NCI-H1436 (cell line): Measurements from ENCODE around the gene CAMK2D.

Experiments
- DNase-seq: peaks from one replicate; lab custom pipeline; 2025; lab: John Stamatoyannopoulos, UW

The CAMK2D gene

DNA sequence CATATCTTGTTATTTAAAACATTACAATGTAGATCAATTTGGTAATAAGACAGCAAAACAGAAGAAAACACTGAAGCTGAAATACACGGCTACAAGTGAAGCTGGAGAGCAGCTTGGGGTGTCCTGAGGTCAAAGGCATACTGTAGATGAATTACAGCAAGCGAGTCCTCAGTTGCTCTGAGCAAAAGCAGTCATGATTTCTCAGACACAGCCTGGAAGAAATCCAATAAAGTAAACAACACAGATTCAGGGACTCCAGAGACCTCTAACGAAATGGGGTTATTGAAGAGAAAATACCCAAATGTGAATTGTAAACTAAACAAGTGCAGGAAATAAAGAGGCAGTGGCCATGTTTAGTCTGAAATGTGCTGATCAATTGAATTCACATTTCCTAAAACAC is 324.4 kb downstream of the CAMK2D start:
- no peak for DNase-seq

- DNase-seq: peak; percentile 45
Measured at GRCh38 chr4:113436360-113436759, 325.2 kb downstream of the CAMK2D start.

- peak; percentile 79 for DNase-seq
Measured at GRCh38 chr4:113435893-113436292, 325.6 kb downstream of the CAMK2D start.

DNA sequence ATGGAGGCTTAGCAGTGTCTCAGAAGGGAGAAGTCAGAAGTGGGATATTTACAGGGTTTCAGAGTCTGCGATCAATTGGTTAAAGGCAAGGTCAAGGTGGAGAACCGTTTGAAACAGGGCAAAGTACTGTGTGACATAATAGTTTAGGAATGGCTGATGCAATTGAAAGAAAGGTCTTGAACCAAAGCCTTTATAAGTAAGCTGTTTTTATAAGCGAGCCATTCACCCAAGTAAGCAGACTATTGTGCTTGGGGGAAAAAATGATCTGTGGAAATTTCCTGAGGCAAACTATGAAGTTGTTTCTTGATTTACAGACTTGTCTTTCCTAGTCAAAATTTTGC is 327.3 kb downstream of the CAMK2D start:
- DNase-seq: no peak

DNA sequence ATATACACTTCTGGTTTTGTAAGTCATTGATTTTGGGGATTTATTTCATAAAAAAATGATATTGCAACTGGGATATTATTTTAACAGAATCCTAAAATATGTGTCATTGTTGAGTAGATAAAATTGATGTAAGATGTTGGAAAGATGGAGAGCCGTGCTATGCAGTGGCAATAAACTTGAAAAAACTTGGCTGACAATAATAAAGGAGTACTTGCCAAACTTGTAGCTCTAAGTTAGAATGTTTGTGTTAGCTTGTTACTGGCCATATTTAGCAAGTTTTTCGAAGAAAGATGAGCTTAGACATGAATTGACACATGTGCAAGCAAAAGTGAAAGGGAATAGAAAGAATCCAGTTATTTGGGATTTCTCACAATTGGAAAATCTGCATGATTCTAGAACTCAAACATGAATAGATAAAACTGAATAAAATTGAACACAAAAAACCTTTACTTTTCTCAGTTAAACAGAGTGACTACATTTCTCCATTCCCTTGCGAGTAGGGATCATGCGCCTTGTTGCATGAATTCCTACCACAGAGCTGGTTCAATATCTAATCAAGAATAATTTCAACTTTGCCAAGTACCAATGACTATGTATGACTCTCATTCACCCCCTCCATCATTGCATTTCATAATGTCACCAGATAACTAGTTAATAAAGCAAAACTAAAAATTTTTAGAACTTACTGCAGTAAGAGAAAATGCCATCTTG is 327.8 kb downstream of the CAMK2D start:
- no peak for DNase-seq

GRCh38 chr4:113433116-113433515 is 328.4 kb downstream of the CAMK2D start:
- no peak for DNase-seq

GRCh38 chr4:113423631-113424030 is 337.9 kb downstream of the CAMK2D start:
- no peak for DNase-seq

GRCh38 chr4:113420938-113421337 is 340.6 kb downstream of the CAMK2D start:
- no peak for DNase-seq

GRCh38 chr4:113419631-113420030 is 341.9 kb downstream of the CAMK2D start:
- no peak for DNase-seq

DNA sequence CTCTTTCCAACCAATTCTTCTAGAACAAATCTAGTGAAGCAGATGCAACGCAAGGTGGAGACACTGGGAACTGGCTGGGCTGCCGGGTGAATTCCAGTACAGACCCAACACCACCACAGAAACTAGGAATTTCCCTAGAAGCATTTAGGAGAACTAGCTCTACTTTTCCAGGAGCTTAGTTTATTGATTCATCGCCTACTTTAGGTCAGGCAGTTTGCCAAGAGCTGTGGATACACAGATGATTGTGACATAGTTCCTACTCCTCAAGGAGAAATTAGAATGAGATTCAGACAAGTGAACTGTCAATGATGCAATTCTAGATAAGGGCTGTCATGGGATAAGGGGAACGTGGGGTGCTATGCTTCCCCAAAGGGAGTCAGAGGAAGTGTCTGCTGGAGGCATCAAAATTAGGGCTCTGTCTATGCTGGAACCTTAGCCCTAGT is 350.0 kb downstream of the CAMK2D start:
- no peak for DNase-seq

DNA sequence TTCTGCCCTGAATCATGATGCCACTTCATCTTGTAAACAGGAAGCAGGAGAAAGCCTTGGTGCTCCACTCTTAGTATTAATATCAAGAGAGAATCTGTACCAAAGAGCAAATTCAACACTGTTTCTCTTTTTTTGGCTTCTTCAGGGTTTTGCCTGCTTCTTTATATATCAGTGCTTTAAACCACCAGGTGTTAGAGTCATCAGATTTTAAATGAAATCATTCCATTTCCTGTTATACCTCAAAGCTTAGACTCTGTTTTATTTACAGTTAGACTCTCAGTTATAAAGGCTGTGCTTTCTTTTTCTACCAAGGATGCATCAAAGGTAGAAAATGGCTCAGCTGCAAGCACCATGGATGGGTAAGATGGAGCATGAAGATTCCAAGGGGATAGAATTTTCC is 350.9 kb downstream of the CAMK2D start:
- DNase-seq: no peak

GRCh38 chr4:113409181-113409580 is 352.4 kb downstream of the CAMK2D start:
- no peak for DNase-seq

- no peak for DNase-seq
Measured at GRCh38 chr4:113407409-113407808, 354.1 kb downstream of the CAMK2D start.

- peak; percentile 45 for DNase-seq
Measured at GRCh38 chr4:113406723-113407016, 354.9 kb downstream of the CAMK2D start.

GRCh38 chr4:113405874-113406722 is 355.4 kb downstream of the CAMK2D start:
- DNase-seq: no peak

DNA sequence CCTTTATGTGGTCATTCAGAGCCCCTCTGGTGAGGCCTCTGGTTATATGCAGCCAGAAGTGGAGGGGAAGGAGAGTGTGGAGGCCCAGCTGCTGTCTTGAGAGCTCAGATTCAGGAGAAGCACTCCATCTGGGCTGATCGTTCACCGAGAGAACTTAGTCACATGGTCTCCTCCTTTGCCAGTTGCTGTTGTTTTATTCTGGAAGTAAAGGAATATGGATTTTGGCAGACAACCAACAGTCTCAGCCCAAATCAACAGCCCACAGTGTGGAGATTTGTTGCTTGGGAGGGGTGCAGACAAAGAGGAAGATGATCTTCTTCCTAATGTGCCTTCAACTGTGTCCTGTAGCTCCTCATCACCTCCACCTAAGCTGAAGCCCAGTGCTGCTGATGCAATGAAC is 356.7 kb downstream of the CAMK2D start:
- DNase-seq: no peak

- DNase-seq: no peak
Measured at GRCh38 chr4:113404167-113404571, 357.4 kb downstream of the CAMK2D start.
